ENCODE data around the gene NOSIP.

Gene NOSIP

DNA sequence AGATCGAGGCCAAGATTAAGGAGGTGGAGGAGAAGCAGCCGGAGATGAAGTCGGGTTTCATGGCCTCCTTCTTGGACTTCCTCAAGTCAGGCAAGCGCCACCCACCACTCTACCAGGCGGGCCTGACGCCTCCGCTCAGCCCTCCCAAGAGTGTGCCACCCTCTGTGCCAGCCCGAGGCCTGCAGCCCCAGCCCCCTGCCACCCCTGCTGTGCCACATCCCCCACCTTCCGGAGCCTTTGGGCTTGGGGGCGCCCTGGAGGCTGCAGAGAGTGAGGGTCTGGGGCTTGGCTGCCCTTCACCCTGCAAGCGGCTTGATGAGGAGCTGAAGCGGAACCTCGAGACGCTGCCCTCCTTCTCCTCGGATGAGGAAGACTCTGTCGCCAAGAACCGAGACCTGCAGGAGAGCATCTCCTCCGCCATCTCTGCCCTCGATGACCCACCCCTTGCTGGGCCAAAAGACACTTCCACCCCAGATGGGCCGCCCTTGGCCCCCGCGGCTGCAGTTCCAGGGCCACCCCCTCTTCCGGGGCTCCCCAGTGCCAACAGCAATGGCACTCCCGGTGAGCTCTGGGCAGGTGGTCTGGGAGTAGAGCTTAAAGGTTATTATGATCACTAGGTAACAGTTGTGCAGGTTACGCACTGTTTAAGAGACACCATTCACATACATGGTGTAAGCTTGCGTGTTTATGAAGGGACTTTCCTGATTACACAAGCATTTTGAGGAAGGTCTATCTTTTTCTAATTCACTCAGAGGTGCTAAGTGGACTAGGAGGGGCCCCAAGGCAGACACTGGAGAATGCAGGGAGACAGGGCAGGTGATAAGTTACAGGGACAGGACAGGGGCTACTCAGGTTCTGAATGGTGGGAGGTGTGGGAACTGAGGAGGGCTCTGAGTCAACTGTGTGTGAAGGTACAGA, 19.3 kb upstream of the NOSIP start:
- no peaks in the 10 kb centered on the region for H3K9me3 Mint-ChIP-seq
- H3K4me3 Mint-ChIP-seq: no peak overlapping the region
- H3K27ac Mint-ChIP-seq: peak overlapping the region; percentile 82
- H3K36me3 Mint-ChIP-seq: peaks cover 10% of the 10 kb centered on the region
- H3K27me3 Mint-ChIP-seq: no peaks in the 10 kb centered on the region
- peaks cover 19% of the 10 kb centered on the region for H3K4me1 Mint-ChIP-seq

DNA sequence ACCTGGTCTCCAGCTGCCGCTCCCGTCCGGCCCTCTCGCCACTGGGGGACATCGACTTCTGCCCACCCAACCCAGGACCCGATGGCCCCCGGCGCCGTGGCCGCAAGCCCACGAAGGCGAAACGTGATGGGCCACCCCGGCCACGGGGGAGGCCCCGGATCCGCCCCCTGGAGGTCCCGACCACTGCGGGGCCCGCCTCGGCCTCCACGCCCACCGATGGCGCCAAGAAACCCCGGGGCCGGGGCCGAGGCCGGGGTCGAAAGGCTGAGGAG, 17.3 kb upstream of the NOSIP start:
- Mint-ChIP-seq H3K27ac (no peak overlapping the region), H3K27me3 (no peaks in the 10 kb centered on the region), H3K36me3 (peaks cover 12% of the 10 kb centered on the region), H3K4me1 (peaks cover 35% of the 10 kb centered on the region), H3K9me3 (no peaks in the 10 kb centered on the region), H3K4me3 (no peak overlapping the region)

DNA sequence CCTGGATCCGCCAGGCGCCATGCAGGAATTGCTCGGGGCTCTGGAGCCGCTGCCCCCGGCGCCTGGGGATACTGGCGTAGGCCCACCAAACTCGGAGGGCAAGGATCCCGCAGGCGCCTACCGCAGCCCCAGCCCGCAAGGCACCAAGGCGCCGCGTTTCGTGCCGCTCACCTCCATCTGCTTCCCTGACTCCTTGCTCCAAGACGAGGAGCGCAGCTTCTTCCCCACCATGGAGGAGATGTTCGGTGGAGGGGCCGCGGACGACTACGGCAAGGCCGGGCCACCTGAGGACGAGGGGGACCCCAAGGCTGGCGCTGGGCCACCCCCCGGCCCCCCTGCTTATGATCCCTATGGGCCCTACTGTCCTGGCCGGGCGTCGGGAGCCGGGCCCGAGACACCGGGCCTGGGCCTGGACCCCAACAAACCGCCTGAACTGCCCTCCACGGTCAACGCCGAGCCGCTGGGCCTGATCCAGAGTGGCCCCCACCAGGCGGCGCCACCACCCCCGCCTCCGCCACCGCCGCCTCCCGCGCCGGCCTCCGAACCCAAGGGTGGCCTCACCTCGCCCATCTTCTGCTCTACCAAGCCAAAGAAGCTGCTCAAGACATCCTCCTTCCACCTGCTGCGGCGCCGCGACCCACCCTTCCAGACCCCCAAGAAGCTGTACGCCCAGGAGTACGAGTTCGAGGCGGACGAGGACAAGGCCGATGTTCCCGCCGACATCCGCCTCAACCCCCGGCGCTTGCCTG, 16.8 kb upstream of the NOSIP start:
- Mint-ChIP-seq H3K27ac (no peak overlapping the region), H3K4me1 (peaks cover 38% of the 10 kb centered on the region), H3K4me3 (no peak overlapping the region), H3K27me3 (no peaks in the 10 kb centered on the region), H3K36me3 (peaks cover 11% of the 10 kb centered on the region), H3K9me3 (no peaks in the 10 kb centered on the region)

DNA sequence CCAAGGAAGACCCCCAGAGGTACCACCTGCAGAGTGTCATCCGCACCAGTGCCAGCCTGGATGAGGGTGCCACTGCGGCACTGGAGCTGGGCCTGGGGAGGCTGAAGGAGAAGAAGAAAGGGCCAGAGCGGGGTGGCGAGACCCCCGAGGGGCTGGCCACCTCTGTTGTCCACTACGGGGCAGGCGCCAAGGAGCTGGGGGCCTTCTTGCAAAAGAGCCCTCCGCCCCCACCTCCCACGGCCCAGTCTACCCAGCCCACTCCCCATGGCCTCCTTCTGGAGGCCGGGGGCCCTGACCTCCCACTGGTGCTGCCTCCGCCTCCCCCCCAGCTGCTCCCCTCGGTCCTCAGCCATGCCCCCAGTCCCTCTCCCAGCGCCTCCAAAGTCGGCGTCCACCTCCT, 16.1 kb upstream of the NOSIP start:
- H3K9me3 Mint-ChIP-seq: no peaks in the 10 kb centered on the region
- H3K4me3 Mint-ChIP-seq: no peak overlapping the region
- peaks cover 36% of the 10 kb centered on the region for H3K4me1 Mint-ChIP-seq
- peaks cover 8% of the 10 kb centered on the region for H3K36me3 Mint-ChIP-seq
- no peak overlapping the region for H3K27ac Mint-ChIP-seq
- no peaks in the 10 kb centered on the region for H3K27me3 Mint-ChIP-seq

DNA sequence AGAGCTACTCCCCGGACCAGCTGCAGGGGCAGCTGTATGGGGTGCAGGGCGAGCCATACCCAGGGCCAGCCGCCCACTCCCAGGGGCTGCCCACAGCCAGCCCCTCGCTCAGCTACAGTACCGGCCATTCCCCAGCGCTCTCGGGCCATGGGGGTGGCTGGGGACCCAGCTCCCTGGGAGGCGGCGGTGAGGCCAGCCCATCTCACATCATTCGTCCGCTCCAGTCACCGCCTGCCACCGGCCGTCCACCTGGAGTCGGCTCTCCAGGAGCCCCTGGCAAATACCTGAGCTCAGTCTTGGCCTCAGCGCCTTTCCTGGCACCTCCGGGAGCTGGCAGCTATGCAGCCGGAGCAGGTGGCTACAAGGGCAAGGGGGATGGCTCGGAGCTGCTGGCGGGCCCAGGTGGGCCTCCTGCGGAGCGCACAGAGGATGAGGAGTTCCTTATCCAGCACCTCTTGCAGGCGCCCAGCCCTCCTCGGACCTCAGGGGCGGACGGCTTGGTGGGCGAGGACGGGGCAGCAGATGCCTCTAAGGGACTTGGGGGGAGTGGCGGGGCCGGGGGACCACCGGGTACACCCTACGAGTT, 15.6 kb upstream of the NOSIP start:
- peaks cover 33% of the 10 kb centered on the region for H3K4me1 Mint-ChIP-seq
- no peaks in the 10 kb centered on the region for H3K27me3 Mint-ChIP-seq
- no peaks in the 10 kb centered on the region for H3K9me3 Mint-ChIP-seq
- peaks cover 5% of the 10 kb centered on the region for H3K36me3 Mint-ChIP-seq
- H3K27ac Mint-ChIP-seq: no peak overlapping the region
- H3K4me3 Mint-ChIP-seq: no peak overlapping the region

DNA sequence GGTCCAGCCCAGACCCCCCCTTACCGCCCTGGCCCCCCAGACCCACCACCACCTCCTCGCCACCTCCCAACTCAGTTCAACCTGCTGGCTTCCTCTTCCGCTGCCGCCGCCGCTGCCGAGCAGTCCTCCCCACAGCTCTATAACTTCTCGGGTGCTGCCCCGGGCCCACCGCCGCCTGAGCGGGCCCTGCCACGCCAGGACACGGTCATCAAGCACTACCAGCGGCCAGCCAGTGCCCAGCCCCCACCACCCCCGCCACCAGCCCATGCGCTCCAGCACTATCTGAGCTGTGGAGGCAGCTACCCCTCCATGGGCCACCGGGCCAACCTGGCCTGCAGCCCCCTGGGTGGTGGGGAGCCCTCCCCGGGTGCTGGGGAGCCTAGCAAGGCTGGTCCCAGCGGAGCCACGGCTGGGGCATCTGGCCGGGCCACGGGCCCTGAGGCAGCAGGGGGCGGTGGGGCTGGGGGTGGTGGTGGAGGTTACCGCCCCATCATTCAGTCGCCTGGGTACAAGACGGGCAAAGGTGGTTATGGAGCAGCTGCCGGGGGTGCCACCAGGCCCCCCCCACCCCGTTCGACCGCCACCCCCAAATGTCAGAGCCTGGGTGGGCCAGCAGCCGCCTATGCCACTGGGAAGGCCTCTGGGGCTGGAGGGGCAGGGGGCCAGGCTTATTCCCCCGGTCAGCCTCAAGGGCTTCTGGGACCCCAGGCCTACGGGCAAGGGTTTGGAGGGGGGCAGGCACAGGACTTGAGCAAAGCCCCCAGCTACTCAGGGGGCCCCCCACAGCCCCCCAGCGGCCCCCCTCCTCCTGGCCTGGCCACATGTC, 14.8 kb upstream of the NOSIP start:
- no peak overlapping the region for H3K4me3 Mint-ChIP-seq
- no peaks in the 10 kb centered on the region for H3K9me3 Mint-ChIP-seq
- H3K27me3 Mint-ChIP-seq: no peaks in the 10 kb centered on the region
- peaks cover 29% of the 10 kb centered on the region for H3K4me1 Mint-ChIP-seq
- H3K27ac Mint-ChIP-seq: no peak overlapping the region
- peaks cover 4% of the 10 kb centered on the region for H3K36me3 Mint-ChIP-seq

DNA sequence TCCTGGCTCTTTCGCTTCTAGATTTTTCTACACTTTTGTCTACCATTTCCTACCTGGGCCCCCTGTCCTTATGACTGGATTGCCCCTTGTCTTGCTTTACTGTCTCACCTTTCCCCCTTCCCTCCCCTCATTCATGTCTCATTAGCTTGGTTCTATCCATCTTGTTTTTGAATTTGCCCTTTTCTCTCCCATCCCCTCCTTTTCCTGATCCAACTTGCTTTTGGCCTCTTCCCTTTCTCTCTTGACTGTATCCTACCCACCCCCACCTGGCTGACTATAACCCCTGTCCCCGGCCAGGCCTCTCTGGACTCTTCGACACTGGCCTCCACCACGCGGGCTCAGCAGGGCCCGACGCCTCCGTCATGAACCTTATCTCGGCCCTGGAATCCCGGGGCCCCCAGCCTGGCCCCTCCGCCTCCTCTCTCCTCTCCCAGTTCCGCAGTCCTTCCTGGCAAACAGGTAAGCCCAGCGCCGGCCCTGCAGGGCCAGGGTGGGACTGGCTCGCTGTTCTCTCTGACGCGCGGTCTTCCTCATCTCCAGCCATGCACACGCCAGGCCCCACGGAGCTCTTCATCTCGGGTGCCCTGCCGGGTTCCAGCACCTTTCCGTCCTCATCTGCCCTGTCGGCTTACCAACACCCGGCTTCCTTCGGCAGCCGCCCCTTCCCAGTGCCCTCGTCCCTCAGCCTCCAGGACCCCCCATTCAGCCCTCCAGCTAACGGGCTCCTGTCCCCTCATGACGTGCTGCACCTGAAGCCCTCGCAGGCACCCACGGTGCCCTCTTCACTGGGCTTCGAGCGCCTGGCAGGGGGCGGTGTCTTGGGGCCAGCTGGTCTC, 14.0 kb upstream of the NOSIP start:
- H3K27ac Mint-ChIP-seq: peak overlapping the region; percentile 94

DNA sequence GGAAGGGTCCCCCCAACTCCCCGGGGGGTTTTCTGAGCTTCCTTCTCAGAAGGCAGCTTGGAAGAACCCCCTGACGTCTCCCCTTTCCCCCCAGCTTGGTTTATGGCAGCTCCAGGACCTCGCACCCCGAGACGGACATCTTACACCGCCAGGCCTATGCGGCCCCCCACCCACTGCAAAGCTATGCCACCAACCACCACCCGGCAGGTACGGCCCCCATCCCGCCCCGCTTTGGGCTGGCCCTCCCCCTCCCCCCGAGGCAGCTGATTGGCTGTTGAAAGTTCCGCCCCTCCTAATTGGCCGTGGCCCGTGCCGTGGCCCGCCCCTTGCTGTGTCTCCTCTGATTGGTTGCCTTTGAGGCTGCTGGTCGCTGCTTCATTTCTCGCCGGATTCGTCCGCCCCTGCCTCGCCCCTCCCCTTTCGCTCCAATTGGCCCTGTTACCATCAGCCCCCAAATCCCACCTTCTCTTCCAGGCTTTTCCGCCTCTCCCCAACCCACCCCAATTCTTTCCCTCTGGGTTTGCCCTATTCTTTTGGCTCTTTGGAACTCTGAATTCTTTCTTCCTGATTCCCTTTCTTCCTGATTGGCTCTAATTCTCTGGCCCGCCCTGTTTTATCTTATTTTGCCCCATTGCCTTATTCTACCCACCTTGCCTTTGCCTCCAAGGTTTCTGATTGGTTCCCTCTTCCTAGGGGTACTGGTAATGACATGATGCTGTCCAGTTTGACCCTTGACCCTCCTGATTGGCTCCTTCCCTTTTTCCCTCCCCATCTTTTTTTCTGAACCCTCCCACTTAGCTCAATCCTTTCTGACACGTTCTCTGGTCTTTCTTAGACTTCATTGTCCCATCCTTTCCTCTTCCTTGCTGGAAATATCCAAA, 13.1 kb upstream of the NOSIP start:
- H3K36me3 Mint-ChIP-seq: peaks cover 4% of the 10 kb centered on the region
- H3K27ac Mint-ChIP-seq: peak overlapping the region; percentile 94
- H3K9me3 Mint-ChIP-seq: no peaks in the 10 kb centered on the region
- H3K4me3 Mint-ChIP-seq: peak overlapping the region; percentile 83
- H3K27me3 Mint-ChIP-seq: no peaks in the 10 kb centered on the region
- H3K4me1 Mint-ChIP-seq: peaks cover 38% of the 10 kb centered on the region

More for the DNA sequence above, 14.0 kb upstream of the NOSIP start:
- Mint-ChIP-seq H3K27me3 (no peaks in the 10 kb centered on the region), H3K4me1 (peaks cover 33% of the 10 kb centered on the region), H3K4me3 (peak overlapping the region; percentile 83), H3K9me3 (no peaks in the 10 kb centered on the region), H3K36me3 (peaks cover 4% of the 10 kb centered on the region)

DNA sequence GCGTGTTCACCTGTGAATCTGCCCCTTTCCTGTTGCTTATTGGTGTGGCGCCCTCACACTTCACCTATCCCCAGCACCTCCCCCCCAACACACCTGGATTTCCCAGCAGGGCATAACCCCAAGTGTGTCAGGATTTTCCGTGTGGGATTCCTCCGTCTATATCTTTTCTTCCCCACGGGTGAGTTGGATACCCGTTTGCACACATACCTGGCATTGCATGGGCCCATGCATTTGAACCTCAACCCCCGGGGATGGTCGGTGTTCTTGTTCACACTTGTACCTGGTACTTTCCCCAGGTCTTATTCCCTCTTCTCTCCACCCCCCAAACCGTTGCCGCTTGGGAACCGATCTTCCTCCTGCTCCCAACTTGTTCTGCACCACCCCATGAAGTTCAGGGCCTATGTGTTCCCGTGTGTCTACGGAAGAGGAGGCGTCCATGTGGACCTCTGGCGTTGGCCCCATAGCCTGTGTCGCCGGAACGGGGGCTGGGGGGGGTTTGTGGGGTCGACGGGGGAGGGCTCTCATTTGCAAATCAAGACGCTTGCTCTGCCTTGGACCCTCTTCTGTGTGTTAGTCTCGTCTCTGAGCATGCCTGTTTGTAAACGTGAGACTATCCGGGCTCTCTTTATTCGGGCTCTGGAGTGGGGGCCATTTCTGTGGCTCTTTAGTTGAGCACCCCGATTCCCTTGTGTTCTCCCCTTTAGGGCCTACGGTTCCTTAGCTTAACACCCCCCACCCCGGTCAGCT, 12.3 kb upstream of the NOSIP start:
- Mint-ChIP-seq H3K4me1 (peaks cover 38% of the 10 kb centered on the region), H3K36me3 (peaks cover 4% of the 10 kb centered on the region), H3K4me3 (peak overlapping the region; percentile 83), H3K27ac (peak overlapping the region; percentile 94), H3K9me3 (no peaks in the 10 kb centered on the region), H3K27me3 (no peaks in the 10 kb centered on the region)

DNA sequence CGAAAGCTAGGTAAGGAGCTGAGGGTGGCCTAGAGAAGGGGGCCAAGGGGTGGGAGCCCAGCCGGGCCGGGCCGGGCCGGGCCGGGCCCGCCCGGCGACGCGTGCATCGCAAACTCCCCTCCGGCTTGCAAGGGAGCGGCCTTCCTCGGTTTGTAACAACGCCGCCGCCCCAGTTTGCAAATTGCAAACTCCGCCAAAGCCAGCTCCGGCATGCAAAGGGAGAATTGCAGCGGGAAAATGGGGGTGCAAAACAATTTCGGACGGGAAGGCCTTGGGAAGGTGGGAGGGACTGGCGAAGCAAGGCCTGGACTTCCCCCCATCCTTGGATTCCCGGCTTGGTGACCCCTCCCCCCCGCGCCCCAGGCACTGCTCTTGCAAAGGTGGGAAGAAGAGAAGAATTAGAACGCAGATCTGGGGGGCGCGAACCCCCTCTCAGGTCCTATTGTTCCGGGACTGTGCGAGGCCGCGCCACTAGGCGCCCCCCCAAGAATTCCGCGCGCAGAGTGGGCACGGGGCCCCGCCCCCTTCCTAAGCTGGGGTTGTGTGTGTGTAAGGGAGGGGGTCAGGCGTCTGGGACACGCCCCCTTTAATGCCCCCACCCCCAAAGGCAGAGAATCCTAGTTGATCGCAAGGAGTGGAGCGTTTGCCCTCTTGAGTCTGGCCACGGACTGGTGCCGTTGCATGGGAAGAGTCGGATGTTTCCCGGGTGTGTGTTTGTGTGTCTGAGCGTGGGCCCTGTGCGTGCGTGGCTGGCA, 11.6 kb upstream of the NOSIP start:
- no peaks in the 10 kb centered on the region for H3K9me3 Mint-ChIP-seq
- peak overlapping the region; percentile 83 for H3K4me3 Mint-ChIP-seq
- H3K27ac Mint-ChIP-seq: peak overlapping the region; percentile 17
- H3K4me1 Mint-ChIP-seq: peaks cover 38% of the 10 kb centered on the region
- H3K36me3 Mint-ChIP-seq: peaks cover 4% of the 10 kb centered on the region
- H3K27me3 Mint-ChIP-seq: no peaks in the 10 kb centered on the region

DNA sequence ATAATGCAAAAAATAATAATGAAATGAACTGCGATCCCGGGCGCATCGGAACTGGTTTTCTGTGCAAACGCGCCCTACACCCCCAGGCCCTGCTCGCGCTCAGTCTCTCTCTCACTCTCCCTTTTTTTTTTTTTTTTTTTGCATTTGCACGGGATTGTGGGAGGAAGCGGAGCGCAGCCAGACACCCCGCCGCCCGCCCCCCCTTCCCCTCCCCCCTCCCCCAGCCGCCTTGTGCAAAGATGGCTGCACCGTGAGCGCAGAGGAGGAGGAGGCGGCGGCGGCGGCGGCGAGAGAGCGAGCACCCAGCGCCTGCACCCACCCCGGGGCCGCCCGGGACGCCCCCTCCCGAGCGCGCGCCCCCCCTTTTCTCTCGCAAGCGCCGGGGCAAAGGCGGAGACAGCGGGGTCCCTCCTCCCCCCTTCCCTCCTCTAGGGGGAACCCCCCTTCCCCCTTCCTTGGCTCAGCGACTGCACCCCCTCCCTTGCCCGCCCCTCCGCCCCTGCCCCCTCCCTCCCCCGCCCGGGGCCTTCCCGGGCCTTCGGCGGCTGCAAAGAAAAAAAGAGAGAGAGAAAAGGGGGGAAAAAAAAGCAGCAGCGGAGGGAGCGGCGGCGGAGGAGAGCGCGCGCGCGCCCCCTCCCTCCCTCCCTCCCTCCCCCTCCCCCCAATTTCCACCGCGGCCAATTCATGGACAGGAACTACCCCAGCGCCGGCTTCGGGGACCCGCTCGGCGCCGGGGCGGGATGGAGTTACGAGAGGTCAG, 10.8 kb upstream of the NOSIP start, which contains the start of gene PRR12:
PRR12 (plus strand) TSS at position 212 of the 760 bp plus-strand sequence; CDS start at position 685, 473 bp downstream.
- H3K9me3 Mint-ChIP-seq: no peaks in the 10 kb centered on the region
- peaks cover 38% of the 10 kb centered on the region for H3K4me1 Mint-ChIP-seq
- H3K4me3 Mint-ChIP-seq: peak within 1 kb of the TSS; percentile 83
- H3K27ac Mint-ChIP-seq: peak within 1 kb of the TSS; percentile 94
- no peaks in the 10 kb centered on the region for H3K27me3 Mint-ChIP-seq
- H3K36me3 Mint-ChIP-seq: peaks cover 4% of the 10 kb centered on the region

Data from activated naive CD4-positive, alpha-beta T cell treated with anti-CD3 and anti-CD28 coated beads, Interleukin-2, amount 50 U/mL, for 24 hours (primary cell).